ENCODE results near the gene CCDC12. TPM values are rescaled to one million over a fixed set of nuclear protein-coding genes. Genes with fewer than 3 reads are reported as not detected.

CCDC12 gene
- total and polyA plus RNA-seq, 9 of the 15 experiments (the other 6 are each of a cell fraction or from before 2014, with no cell fraction given), result 8.9 to 201 (median 86.9) TPM

DNA sequence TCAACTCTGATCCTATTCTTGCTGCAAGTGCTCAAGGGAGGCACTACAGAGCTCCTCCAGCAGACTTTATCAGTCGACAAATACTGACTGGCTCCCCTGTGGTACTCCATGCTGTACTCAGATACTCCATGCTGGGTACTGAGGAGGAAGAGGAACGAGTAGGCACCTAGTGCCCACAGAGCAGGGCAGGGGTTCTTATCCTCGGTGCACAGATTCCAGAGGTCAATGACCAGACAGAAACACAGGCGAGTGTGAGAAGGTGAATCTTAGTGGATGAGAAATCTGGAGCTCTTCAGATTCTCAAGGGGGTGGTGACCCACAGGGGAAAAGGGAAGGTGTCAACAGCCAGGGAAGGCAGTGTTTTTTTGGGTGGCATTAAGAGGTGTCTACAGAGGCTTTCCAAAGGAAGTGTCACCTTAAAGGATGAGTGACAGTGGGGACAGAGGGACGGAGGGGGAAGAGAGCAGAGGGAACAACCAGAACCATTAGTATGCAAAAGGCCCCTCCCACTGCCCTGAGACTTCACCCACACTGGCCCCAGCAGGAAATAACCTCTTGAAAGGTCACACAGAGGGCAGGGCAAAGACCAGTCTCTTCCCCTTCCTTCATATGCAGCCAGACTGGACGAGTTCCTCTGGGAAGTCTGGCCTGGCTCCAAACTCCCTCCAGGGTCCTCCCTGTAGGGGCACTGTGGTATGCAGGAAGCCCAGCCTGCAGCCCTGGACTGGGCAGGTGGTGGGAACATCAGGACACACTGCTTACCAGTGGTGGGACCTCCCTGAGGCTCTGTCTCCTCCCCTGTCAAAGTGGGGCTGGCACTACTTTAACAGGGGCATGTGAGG, 27.5 kb downstream of the CCDC12 start (continued):
- TF ChIP-seq, protein P1, sequence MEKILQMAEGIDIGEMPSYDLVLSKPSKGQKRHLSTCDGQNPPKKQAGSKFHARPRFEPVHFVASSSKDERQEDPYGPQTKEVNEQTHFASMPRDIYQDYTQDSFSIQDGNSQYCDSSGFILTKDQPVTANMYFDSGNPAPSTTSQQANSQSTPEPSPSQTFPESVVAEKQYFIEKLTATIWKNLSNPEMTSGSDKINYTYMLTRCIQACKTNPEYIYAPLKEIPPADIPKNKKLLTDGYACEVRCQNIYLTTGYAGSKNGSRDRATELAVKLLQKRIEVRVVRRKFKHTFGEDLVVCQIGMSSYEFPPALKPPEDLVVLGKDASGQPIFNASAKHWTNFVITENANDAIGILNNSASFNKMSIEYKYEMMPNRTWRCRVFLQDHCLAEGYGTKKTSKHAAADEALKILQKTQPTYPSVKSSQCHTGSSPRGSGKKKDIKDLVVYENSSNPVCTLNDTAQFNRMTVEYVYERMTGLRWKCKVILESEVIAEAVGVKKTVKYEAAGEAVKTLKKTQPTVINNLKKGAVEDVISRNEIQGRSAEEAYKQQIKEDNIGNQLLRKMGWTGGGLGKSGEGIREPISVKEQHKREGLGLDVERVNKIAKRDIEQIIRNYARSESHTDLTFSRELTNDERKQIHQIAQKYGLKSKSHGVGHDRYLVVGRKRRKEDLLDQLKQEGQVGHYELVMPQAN (IDR thresholded peaks at IDR 0.05; ENCODE audit: borderline replicate concordance), result no peak
- TF ChIP-seq, protein P2, sequence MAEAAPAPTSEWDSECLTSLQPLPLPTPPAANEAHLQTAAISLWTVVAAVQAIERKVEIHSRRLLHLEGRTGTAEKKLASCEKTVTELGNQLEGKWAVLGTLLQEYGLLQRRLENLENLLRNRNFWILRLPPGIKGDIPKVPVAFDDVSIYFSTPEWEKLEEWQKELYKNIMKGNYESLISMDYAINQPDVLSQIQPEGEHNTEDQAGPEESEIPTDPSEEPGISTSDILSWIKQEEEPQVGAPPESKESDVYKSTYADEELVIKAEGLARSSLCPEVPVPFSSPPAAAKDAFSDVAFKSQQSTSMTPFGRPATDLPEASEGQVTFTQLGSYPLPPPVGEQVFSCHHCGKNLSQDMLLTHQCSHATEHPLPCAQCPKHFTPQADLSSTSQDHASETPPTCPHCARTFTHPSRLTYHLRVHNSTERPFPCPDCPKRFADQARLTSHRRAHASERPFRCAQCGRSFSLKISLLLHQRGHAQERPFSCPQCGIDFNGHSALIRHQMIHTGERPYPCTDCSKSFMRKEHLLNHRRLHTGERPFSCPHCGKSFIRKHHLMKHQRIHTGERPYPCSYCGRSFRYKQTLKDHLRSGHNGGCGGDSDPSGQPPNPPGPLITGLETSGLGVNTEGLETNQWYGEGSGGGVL (CRISPR knock-in tag; IDR thresholded peaks at IDR 0.05), result no peak
- TF ChIP-seq ZBED1 (IDR thresholded peaks at IDR 0.05) (no peak), TGIF2 (CRISPR knock-in tag; IDR thresholded peaks at IDR 0.05) (no peak), ESRRB (CRISPR knock-in tag; IDR thresholded peaks at IDR 0.05; ENCODE audit: borderline replicate concordance) (no peak), U2AF1 (optimal IDR thresholded peaks at IDR 0.05; ENCODE audit: low read depth, low read length) (no peak), NCOA1 (IDR thresholded peaks at IDR 0.05; ENCODE audit: low read depth) (no peak), ZNF766 (CRISPR knock-in tag; conservative IDR thresholded peaks at IDR 0.05) (no peak), BACH1 (tag; IDR thresholded peaks at IDR 0.05) (no peak), KAT7 (CRISPR knock-in tag; IDR thresholded peaks at IDR 0.05; ENCODE audit: borderline replicate concordance) (no peak), MED1 (CRISPR knock-in tag; IDR thresholded peaks at IDR 0.05; ENCODE audit: borderline replicate concordance) (no peak), MTA3 (IDR thresholded peaks at IDR 0.05; ENCODE audit: borderline replicate concordance) (0 out of 2 replicates have a peak, but pooled peaks have one; percentile 52), ETV1 (tag; conservative IDR thresholded peaks at IDR 0.05; ENCODE audit: low read depth) (peak; percentile 54; the same call in 1 of the 2 replicates), ZNF184 (CRISPR knock-in tag; IDR thresholded peaks at IDR 0.05) (no peak), SMC3 (conservative IDR thresholded peaks at IDR 0.05; ENCODE audit: insufficient read depth, low read depth, low read length) (no peak), ZNF224 (CRISPR knock-in tag; IDR thresholded peaks at IDR 0.05) (no peak)
- TF ChIP-seq, protein P3, sequence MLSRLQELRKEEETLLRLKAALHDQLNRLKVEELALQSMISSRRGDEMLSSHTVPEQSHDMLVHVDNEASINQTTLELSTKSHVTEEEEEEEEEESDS (CRISPR knock-in tag; IDR thresholded peaks at IDR 0.05), result no peak
- TF ChIP-seq, protein P4, sequence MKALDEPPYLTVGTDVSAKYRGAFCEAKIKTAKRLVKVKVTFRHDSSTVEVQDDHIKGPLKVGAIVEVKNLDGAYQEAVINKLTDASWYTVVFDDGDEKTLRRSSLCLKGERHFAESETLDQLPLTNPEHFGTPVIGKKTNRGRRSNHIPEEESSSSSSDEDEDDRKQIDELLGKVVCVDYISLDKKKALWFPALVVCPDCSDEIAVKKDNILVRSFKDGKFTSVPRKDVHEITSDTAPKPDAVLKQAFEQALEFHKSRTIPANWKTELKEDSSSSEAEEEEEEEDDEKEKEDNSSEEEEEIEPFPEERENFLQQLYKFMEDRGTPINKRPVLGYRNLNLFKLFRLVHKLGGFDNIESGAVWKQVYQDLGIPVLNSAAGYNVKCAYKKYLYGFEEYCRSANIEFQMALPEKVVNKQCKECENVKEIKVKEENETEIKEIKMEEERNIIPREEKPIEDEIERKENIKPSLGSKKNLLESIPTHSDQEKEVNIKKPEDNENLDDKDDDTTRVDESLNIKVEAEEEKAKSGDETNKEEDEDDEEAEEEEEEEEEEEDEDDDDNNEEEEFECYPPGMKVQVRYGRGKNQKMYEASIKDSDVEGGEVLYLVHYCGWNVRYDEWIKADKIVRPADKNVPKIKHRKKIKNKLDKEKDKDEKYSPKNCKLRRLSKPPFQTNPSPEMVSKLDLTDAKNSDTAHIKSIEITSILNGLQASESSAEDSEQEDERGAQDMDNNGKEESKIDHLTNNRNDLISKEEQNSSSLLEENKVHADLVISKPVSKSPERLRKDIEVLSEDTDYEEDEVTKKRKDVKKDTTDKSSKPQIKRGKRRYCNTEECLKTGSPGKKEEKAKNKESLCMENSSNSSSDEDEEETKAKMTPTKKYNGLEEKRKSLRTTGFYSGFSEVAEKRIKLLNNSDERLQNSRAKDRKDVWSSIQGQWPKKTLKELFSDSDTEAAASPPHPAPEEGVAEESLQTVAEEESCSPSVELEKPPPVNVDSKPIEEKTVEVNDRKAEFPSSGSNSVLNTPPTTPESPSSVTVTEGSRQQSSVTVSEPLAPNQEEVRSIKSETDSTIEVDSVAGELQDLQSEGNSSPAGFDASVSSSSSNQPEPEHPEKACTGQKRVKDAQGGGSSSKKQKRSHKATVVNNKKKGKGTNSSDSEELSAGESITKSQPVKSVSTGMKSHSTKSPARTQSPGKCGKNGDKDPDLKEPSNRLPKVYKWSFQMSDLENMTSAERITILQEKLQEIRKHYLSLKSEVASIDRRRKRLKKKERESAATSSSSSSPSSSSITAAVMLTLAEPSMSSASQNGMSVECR (CRISPR knock-in tag; IDR thresholded peaks at IDR 0.05), result no peak
